Trophoblast cell (in vitro differentiated cells and primary cell): ENCODE measurements around the gene SPATA45.

Experiments used
- DNase-seq, 2 donors: peaks; one replicate each; pipeline ENCODE4 v3.0.0-alpha.2; 2016
- H2AFZ ChIP-seq: 2 replicates; pipeline ENCODE4 v1.6.1; 2013; ENCODE audit warnings: low read length, moderate library complexity, mild to moderate bottlenecking; ENCODE audit not compliant: insufficient read depth, poor library complexity
- H2AK5ac ChIP-seq: 2 replicates; pipeline ENCODE4 v1.6.1; 2013; ENCODE audit warnings: mild to moderate bottlenecking, low read length
- H2BK120ac ChIP-seq: 2 replicates; pipeline ENCODE4 v1.6.1; 2013; ENCODE audit warnings: low read length, mild to moderate bottlenecking, moderate library complexity; ENCODE audit not compliant: insufficient read depth, poor library complexity
- H2BK12ac ChIP-seq: 2 replicates; pipeline ENCODE4 v1.6.1; 2013; ENCODE audit warnings: mild to moderate bottlenecking, low read length, moderate library complexity
- H2BK5ac ChIP-seq: 2 replicates; pipeline ENCODE4 v1.6.1; 2013; ENCODE audit warnings: low read length, low read depth, moderate library complexity, mild to moderate bottlenecking; ENCODE audit not compliant: poor library complexity
- H3K14ac ChIP-seq: 2 replicates; pipeline ENCODE4 v1.6.1; 2013; ENCODE audit warnings: mild to moderate bottlenecking, low read length
- H3K18ac ChIP-seq: 2 replicates; pipeline ENCODE4 v1.6.1; 2013; ENCODE audit warnings: mild to moderate bottlenecking, low read length
- H3K23ac ChIP-seq: 2 replicates; pipeline ENCODE4 v1.6.1; 2013; ENCODE audit warnings: low read length
- H3K27ac ChIP-seq: 2 replicates; pipeline ENCODE4 v1.5.1; 2013; ENCODE audit warnings: low read depth, mild to moderate bottlenecking, inconsistent platforms, low read length, moderate library complexity
- H3K27me3 ChIP-seq: 2 replicates; pipeline ENCODE4 v1.6.1; 2013; ENCODE audit warnings: inconsistent platforms, mild to moderate bottlenecking, low read length, moderate library complexity; ENCODE audit not compliant: insufficient read depth
- H3K36me3 ChIP-seq, 2 experiments: 1 replicate in 1 of 2; 2 replicates in 1 of 2; pipeline ENCODE4 v1.6.1; 2013; ENCODE audit warnings: low read length in 2 of 2, mild to moderate bottlenecking in 2 of 2, moderate library complexity in 1 of 2; ENCODE audit not compliant: insufficient read depth in 2 of 2, control insufficient read depth in 1 of 2
- H3K4ac ChIP-seq: 2 replicates; pipeline ENCODE4 v1.6.1; 2013; ENCODE audit warnings: low read depth, mild to moderate bottlenecking, low read length, moderate library complexity
- H3K4me1 ChIP-seq, 2 experiments: 1 replicate in 1 of 2; 2 replicates in 1 of 2; pipeline ENCODE4 v1.6.1; 2013; ENCODE audit warnings: low read length in 2 of 2, mild to moderate bottlenecking in 2 of 2, moderate library complexity in 1 of 2; ENCODE audit not compliant: insufficient read depth in 2 of 2, control insufficient read depth in 1 of 2
- H3K4me2 ChIP-seq: 2 replicates; pipeline ENCODE4 v1.6.1; 2013; ENCODE audit warnings: inconsistent platforms, mild to moderate bottlenecking, low read length, moderate library complexity
- H3K4me3 ChIP-seq: 2 replicates; pipeline ENCODE4 v1.5.1; 2013; ENCODE audit warnings: mild to moderate bottlenecking, low read depth, low read length, inconsistent platforms
- H3K79me1 ChIP-seq: one replicate; pipeline ENCODE4 v1.6.1; 2013; ENCODE audit warnings: low read length
- H3K79me2 ChIP-seq: 2 replicates; pipeline ENCODE4 v1.6.1; 2013; ENCODE audit warnings: low read length, mild to moderate bottlenecking; ENCODE audit not compliant: control insufficient read depth, insufficient read depth, poor library complexity
- H3K9ac ChIP-seq: 2 replicates; pipeline ENCODE4 v1.6.1; 2013; ENCODE audit warnings: mild to moderate bottlenecking, low read length
- H3K9me3 ChIP-seq: 2 replicates; pipeline ENCODE4 v1.6.1; 2013; ENCODE audit warnings: low read depth, mild to moderate bottlenecking, control low read depth, inconsistent platforms, low read length; ENCODE audit not compliant: insufficient read depth
- H4K12ac ChIP-seq: 2 replicates; pipeline ENCODE4 v1.6.1; 2013; ENCODE audit warnings: low read depth, mild to moderate bottlenecking, low read length, moderate library complexity
- H4K8ac ChIP-seq: 2 replicates; pipeline ENCODE4 v1.6.1; 2013; ENCODE audit warnings: low read depth, mild to moderate bottlenecking, low read length, moderate library complexity
- H4K91ac ChIP-seq: one replicate; pipeline ENCODE4 v1.6.1; 2013; ENCODE audit warnings: low read depth, mild to moderate bottlenecking, low read length, moderate library complexity
- WGBS: extraction: QIAGEN DNeasy Blood & Tissue Kit; methylation state at CpG from one replicate; pipeline ENCODE4 v1.1.7; 2013; ENCODE audit warnings: missing lambda C conversion rate; ENCODE audit not compliant: insufficient read length, insufficient coverage; ENCODE audit errors: extremely low coverage; 5-methylcytosine and 5-hydroxymethylcytosine counted together

The SPATA45 gene

GRCh38 chr1:212824201-212824600, 23.2 kb downstream of the SPATA45 start:
- H2AFZ ChIP-seq = no peak overlapping the region
- H3K18ac ChIP-seq = no peak overlapping the region
- H3K9me3 ChIP-seq = peaks cover 15% of the 10 kb centered on the region
- H3K27me3 ChIP-seq = no peaks in the 10 kb centered on the region
- no peak overlapping the region for H3K4ac ChIP-seq
- peaks cover 2% of the 10 kb centered on the region for H3K79me1 ChIP-seq
- H3K4me1 ChIP-seq = no peaks in the 10 kb centered on the region
- no peak overlapping the region for H2BK120ac ChIP-seq
- no peak overlapping the region for H3K27ac ChIP-seq
- H3K23ac ChIP-seq = no peak overlapping the region
- no CpG with 5 or more reads among the region's 16 CpGs for WGBS
- H3K14ac ChIP-seq = no peak overlapping the region
- H4K8ac ChIP-seq = no peak overlapping the region
- H3K79me2 ChIP-seq = peaks cover 2% of the 10 kb centered on the region
- H3K4me3 ChIP-seq = no peak overlapping the region
- H4K91ac ChIP-seq = no peak overlapping the region
- H2BK5ac ChIP-seq = no peak overlapping the region
- no peak overlapping the region for H3K4me2 ChIP-seq
- no peak overlapping the region for H2BK12ac ChIP-seq
- DNase-seq = no peak
- no peak overlapping the region for H4K12ac ChIP-seq
- H3K36me3 ChIP-seq = peaks cover 0 to 3% of the 10 kb centered on the region in 2 experiments
- H3K9ac ChIP-seq = no peak overlapping the region
- no peak overlapping the region for H2AK5ac ChIP-seq

- Histone ChIP-seq H4K91ac (no peak overlapping the region), H2BK120ac (no peak overlapping the region), H3K14ac (no peak overlapping the region), H2AFZ (no peak overlapping the region), H2AK5ac (no peak overlapping the region), H3K4me1 (no peaks in the 10 kb centered on the region), H3K4ac (no peak overlapping the region), H3K9ac (no peak overlapping the region), H2BK12ac (no peak overlapping the region), H3K36me3 (peaks cover 0 to 3% of the 10 kb centered on the region in 2 experiments), H3K79me1 (peaks cover 2% of the 10 kb centered on the region), H3K27ac (no peak overlapping the region), H3K4me3 (no peak overlapping the region), H3K23ac (no peak overlapping the region), H3K9me3 (peaks cover 15% of the 10 kb centered on the region), H3K18ac (no peak overlapping the region), H4K8ac (no peak overlapping the region), H3K27me3 (no peaks in the 10 kb centered on the region), H4K12ac (no peak overlapping the region), H3K4me2 (no peak overlapping the region), H2BK5ac (no peak overlapping the region), H3K79me2 (peaks cover 2% of the 10 kb centered on the region)
- no peak for DNase-seq
- no CpG with 5 or more reads among the region's 3 CpGs for WGBS
These were observed 24.5 kb downstream of the SPATA45 start for GRCh38 chr1:212822956-212823355.

DNA sequence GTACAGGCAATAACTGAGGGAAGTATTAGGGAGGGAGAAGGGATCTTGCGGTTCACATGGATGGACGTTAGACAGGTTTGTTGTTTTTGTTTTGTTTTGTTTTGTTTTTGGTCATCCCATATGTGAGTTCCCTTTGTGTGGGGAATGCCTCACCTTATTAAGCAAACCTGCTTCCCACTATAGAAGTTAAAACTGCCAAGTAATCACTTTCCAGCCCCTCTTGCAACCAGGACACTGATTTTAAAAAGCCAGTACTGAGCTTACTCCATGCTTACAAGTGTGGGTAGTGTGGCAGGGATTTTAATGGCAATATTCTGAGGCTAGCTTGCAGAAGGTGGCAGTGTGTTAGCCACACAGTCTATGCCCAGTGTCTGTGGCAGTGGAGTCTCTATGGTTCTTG, 26.5 kb downstream of the SPATA45 start:
- Histone ChIP-seq H3K4me2 (no peak overlapping the region), H4K91ac (no peak overlapping the region), H2AFZ (no peak overlapping the region), H2BK120ac (no peak overlapping the region), H3K27me3 (no peaks in the 10 kb centered on the region), H3K23ac (no peak overlapping the region), H3K36me3 (peaks cover 0 to 3% of the 10 kb centered on the region in 2 experiments), H4K12ac (no peak overlapping the region), H3K27ac (no peak overlapping the region), H3K4me3 (no peak overlapping the region), H3K9ac (no peak overlapping the region), H2AK5ac (no peak overlapping the region), H3K9me3 (peaks cover 9% of the 10 kb centered on the region), H2BK12ac (no peak overlapping the region), H2BK5ac (no peak overlapping the region), H3K79me1 (no peaks in the 10 kb centered on the region), H3K14ac (no peak overlapping the region), H3K4me1 (no peaks in the 10 kb centered on the region), H3K18ac (no peak overlapping the region), H3K4ac (no peak overlapping the region), H4K8ac (no peak overlapping the region), H3K79me2 (no peaks in the 10 kb centered on the region)
- WGBS = no CpG with 5 or more reads among the region's 2 CpGs
- DNase-seq = no peak

GRCh38 chr1:212819726-212820125, 27.7 kb downstream of the SPATA45 start:
- no peak overlapping the region for H4K8ac ChIP-seq
- H3K9ac ChIP-seq = no peak overlapping the region
- no peak overlapping the region for H3K23ac ChIP-seq
- no peak overlapping the region for H2BK12ac ChIP-seq
- H3K79me1 ChIP-seq = no peaks in the 10 kb centered on the region
- H3K79me2 ChIP-seq = no peaks in the 10 kb centered on the region
- no peak overlapping the region for H2AK5ac ChIP-seq
- no peak for DNase-seq
- H2AFZ ChIP-seq = no peak overlapping the region
- no peak overlapping the region for H3K4me2 ChIP-seq
- H3K27me3 ChIP-seq = no peaks in the 10 kb centered on the region
- H3K14ac ChIP-seq = no peak overlapping the region
- no CpG with 5 or more reads among the region's 5 CpGs for WGBS
- H3K4me1 ChIP-seq = no peaks in the 10 kb centered on the region
- H3K4me3 ChIP-seq = no peak overlapping the region
- H3K18ac ChIP-seq = no peak overlapping the region
- peaks cover 0 to 3% of the 10 kb centered on the region in 2 experiments for H3K36me3 ChIP-seq
- H4K91ac ChIP-seq = no peak overlapping the region
- H3K4ac ChIP-seq = no peak overlapping the region
- H3K9me3 ChIP-seq = peaks cover 6% of the 10 kb centered on the region
- no peak overlapping the region for H4K12ac ChIP-seq
- H2BK5ac ChIP-seq = no peak overlapping the region
- no peak overlapping the region for H2BK120ac ChIP-seq
- H3K27ac ChIP-seq = no peak overlapping the region
